Measurements from ENCODE around the gene WSB1.
"Not testable (repeated sequence)": the region's sequence is repeated elsewhere in the genome, so short reads cannot be mapped to it uniquely, and the experiment has no call there.

Gene WSB1, protein sequence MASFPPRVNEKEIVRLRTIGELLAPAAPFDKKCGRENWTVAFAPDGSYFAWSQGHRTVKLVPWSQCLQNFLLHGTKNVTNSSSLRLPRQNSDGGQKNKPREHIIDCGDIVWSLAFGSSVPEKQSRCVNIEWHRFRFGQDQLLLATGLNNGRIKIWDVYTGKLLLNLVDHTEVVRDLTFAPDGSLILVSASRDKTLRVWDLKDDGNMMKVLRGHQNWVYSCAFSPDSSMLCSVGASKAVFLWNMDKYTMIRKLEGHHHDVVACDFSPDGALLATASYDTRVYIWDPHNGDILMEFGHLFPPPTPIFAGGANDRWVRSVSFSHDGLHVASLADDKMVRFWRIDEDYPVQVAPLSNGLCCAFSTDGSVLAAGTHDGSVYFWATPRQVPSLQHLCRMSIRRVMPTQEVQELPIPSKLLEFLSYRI

GRCh38 chr17:27293898-27294688 lies at the start of gene WSB1:
Gene WSB1, plus strand, starts transcription at chr17:27294114. Its CDS starts 282 bp downstream, at chr17:27294396.
- peak; percentile 74 to 81 for DNase-seq

DNA sequence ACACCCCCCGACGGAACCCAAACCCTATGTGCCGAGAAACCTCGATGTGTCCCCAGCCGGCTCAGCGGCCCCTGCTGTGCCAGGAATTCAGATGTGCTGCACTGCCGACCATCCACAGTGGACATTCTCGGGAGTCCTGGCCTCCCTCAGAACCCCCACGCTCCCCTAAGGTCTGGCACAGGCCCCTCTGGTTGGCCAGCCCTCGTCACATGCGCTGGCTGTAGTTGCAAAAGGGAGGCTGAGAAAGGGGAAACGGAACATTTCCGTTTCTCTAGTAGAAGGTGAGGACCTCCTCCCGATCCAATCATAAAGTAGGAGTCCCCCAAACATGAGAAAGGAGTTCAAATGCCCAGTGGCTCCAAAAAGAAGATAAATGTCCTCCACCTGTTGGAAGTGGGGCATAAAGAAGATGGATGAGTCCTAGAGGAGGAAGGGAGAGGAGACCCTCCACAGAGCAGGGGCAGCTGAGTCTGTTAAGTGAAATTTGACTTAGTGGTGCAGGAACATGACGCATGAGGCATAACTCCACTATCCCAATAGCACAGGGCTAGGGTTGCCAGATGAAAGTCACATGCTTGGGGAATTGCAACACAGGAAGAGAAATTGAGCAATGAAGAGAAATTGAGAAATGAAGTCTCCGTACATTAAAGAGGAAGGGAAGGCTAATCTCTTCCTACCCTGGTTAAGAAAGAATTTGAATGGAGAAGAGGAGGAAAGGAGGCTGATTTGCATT lies 49.3 kb upstream of the WSB1 start:
- DNase-seq = no peak

GRCh38 chr17:27245230-27245696 lies 48.7 kb upstream of the WSB1 start:
- DNase-seq = peak; percentile 2 to 5

- DNase-seq = no peak
Observed at GRCh38 chr17:27246537-27246936, 47.4 kb upstream of the WSB1 start.

GRCh38 chr17:27247071-27247957 lies 46.6 kb upstream of the WSB1 start:
- DNase-seq = peak; percentile 2 to 6

DNA sequence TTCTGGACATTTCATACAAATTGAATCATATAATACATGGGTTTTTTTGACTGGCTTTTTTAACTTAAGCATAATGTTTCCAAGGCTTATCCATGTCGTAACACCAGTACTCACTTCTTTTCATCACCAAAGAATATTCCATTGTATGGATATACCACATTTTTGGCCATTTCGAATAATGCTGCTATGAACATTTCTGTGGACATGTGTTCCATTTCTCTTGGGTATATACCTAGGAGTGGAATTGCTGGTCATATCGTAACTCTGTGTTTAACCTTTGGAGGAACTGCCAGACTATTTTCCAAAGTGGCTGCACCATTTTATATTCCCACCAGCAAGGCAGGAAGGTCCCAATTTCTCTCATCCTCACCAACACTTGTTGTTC lies 46.0 kb upstream of the WSB1 start:
- DNase-seq = no peak

- not testable (repeated sequence) for DNase-seq
Observed at GRCh38 chr17:27250791-27251190, 43.1 kb upstream of the WSB1 start.

GRCh38 chr17:27254802-27255201 lies 39.1 kb upstream of the WSB1 start:
- DNase-seq = not testable (repeated sequence)

- no peak for DNase-seq
Observed at GRCh38 chr17:27256225-27257030, 37.5 kb upstream of the WSB1 start.

DNA sequence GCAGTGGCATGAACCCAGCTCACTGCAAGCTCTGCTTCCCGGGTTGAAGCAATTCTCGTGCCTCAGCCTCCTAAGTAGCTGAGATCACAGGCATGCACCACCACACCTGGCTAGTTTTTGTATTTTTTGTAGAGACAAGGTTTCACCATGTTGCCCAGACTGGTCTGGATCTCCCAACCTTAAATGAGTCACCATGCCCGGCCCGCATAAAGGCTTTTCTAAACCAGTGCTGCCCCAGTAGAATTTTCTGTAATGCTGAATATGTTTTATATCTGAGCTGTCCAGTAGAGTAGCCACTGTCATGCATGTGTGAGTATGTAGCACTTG lies 36.9 kb upstream of the WSB1 start:
- DNase-seq = no peak

DNA sequence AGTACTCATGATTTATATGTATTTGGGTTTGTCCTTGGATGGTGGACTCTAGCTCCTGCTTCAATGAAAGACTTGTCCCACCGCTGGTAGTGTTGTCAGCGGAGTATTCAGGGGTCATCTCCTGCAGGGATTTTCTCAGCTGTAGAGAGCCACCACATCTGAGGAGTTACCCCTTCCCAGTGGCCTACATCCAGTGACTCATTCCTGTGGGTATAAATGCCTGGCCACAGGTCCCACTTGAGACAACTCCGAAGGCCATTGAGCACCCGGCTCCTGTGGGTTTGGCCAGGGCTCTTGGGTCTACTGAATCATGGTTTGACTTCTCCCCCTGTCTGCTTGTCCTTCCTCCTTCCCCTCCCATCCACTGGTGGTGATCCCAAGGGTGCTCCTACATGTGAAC lies 34.6 kb upstream of the WSB1 start:
- no peak for DNase-seq

DNA sequence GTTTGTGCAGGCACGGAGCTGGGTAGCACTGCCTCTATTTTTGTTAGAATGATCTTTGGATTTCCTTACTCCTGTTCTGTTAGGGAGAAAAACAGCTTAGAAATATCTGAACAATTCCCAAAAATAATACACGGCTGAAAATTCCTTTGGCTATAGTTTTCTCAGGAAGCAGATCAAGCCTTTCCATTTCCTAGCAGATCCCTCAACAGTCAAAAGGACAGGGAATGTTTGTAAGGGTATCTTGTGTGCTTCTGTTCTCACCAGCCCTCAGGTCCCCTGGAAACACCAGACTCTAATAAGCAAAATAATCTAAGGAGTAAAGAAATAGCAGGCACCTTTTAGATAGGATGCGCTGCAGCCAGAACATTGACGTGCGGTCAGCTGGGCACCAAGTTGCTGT lies 30.5 kb upstream of the WSB1 start:
- DNase-seq = no peak

DNA sequence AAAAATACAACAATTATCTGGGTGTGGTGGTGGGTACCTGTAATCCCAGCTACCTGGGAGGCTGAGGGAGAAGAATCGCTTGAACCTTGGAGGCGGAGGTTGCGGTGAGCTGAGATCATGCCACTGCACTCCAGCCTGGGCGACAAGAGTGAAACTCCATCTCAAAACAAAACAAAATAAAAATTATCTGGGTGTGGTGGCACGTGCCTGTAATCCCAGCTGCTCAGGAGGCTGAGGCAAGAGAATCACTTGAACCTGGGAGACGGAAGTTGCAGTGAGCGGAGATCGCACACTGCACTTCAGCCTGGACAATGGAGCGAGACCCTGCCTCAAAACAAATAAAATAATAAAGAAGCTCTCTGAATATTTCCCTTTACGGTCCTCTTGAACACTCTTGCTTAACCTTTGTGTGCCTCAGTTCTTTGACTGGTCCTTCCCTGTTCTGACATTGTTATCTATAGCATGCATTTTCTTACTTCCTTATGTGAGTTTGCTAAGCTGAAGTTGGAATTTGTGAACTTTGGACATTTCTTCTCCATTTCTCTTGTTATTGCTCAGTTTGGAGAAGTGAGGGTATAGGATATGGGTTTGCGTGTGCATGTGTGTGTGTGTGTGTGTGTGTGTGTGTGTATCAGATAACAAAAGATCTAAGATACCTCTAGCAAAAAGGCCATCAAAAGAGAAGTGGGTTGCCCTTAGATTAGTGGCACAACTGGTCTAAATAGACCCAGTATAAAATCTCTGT lies 29.7 kb upstream of the WSB1 start:
- DNase-seq = no peak

DNA sequence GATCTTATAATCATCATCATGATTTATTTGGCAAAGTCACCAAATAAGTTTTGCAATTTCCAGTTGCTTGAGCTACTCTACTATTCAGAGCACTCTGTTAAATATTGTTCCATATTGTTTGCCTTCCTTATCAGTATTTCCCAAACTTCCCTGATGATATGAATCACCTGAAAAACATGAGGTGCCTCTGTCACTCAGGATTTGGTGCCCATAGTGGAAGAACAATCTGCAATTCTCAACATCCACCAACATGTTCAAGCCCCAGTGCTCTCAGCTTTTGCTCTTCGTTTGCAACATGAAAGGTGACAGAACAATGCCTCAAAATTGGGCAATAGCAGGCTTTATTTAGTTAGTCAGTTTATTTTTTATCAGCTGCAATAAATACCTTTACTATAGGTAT lies 28.6 kb upstream of the WSB1 start:
- DNase-seq = no peak

DNA sequence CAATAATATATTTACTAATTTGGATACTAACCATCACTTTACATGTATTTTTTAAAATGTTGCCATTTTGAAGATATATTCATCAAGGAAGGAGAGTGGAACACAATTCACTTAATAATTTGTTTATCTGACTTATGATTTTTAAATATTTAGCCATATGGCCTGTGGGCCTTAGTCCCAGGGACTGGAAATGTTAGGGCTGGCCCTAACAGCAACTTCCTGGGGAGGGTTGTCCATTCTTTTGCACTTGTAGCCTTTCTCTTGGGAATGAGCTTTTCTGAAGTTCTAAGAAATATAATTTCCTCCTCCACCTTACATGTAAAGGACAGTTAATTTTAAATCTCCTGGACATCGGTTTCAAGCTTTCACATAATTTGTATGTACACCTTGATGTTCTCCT lies 27.7 kb upstream of the WSB1 start:
- no peak for DNase-seq

GRCh38 chr17:27268394-27269085 lies 25.4 kb upstream of the WSB1 start:
- no peak for DNase-seq

GRCh38 chr17:27269201-27269600 lies 24.7 kb upstream of the WSB1 start:
- DNase-seq = no peak

DNA sequence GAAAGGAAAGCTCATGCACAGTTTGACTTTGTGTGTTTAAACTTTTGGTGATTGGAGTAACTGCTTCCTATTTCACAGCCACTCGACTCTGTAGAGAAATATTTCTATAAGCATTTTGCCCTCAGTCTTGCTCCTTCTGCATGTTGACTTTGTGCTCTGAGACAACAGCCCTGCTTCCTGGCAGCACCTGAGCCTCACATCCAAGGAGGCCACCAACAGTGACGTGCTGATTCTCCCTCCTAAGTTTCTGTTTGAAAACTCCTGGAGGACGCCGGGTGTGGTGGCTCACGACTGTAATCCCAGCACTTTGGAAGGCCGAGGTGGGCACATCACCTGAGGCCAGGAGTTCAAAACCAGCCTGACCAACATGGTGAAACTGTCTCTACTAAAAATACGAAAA lies 23.9 kb upstream of the WSB1 start:
- DNase-seq = no peak

DNA sequence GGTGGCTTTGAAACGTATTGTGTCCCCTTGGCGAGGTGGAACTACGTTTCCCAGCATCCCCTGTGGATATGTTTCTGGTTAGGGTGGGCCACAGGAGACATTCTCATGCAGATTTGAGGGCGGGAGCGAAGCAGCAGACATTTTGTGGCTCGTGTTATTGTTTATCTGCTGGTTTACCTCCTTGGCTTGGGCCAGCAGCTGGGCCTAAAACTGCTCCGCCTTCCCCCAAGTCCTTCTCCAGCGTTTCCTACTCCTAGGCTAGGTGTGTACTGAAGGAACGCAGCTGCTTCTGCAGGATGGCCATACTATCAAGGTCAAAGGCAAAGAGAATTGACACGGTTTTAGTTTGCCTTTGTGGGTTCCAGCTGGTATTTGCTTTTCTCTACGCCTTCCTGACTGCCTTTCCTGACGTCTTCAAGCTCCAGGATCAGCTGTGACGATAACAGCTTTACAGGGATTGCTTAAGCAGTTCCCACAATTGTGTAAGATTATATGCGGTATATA lies 17.2 kb upstream of the WSB1 start:
- no peak for DNase-seq

DNA sequence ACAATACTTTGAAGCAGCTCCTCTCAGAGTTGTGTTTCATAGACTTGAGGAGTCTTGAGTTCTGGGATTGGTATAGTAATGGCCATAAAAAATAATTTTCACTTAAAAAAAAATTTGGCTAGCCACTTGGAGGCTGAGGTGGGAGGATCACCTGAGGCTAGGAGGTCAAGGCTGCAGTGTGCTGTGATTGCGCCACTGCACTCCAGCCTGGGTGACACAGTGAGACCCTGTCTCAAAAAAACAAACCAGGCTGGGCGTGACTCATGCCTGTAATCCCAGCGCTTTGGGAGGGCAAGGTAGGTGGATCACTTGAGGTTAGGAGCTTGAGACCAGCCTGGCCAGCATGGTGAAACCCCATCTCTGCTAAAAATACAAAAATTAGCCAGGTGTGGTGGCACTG lies 14.8 kb upstream of the WSB1 start:
- not testable (repeated sequence) for DNase-seq

Data from NCI-H2081 (cell line).